ENCODE data around the gene TMCO4.

- TF ChIP-seq, protein P1, sequence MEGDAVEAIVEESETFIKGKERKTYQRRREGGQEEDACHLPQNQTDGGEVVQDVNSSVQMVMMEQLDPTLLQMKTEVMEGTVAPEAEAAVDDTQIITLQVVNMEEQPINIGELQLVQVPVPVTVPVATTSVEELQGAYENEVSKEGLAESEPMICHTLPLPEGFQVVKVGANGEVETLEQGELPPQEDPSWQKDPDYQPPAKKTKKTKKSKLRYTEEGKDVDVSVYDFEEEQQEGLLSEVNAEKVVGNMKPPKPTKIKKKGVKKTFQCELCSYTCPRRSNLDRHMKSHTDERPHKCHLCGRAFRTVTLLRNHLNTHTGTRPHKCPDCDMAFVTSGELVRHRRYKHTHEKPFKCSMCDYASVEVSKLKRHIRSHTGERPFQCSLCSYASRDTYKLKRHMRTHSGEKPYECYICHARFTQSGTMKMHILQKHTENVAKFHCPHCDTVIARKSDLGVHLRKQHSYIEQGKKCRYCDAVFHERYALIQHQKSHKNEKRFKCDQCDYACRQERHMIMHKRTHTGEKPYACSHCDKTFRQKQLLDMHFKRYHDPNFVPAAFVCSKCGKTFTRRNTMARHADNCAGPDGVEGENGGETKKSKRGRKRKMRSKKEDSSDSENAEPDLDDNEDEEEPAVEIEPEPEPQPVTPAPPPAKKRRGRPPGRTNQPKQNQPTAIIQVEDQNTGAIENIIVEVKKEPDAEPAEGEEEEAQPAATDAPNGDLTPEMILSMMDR (conservative IDR thresholded peaks at IDR 0.05; ENCODE audit: low read depth, low read length): no peak
- no peak for TF ChIP-seq USF2 (IDR thresholded peaks at IDR 0.05; ENCODE audit: low read depth, low read length)
Measured at GRCh38 chr1:19728413-19729145, 71.1 kb downstream of the TMCO4 start.
